Non-pigmented ciliary epithelial cell (primary cell): Measurements from ENCODE around the gene AKAP6.

ENCODE experiments used
- DNase-seq: peaks from one replicate; pipeline ENCODE4 v3.0.0-alpha.2; 2010; ENCODE audit warnings: low read depth

The AKAP6 gene

GRCh38 chr14:32534145-32534544 is 205.0 kb downstream of the AKAP6 start:
- DNase-seq = no peak

- no peak for DNase-seq
Measured at GRCh38 chr14:32536175-32536574, 207.1 kb downstream of the AKAP6 start.

GRCh38 chr14:32537166-32537565 is 208.1 kb downstream of the AKAP6 start:
- no peak for DNase-seq

GRCh38 chr14:32542507-32542906 is 213.4 kb downstream of the AKAP6 start:
- DNase-seq = no peak

GRCh38 chr14:32545095-32545494 is 216.0 kb downstream of the AKAP6 start:
- no peak for DNase-seq

GRCh38 chr14:32545506-32546210 is 216.6 kb downstream of the AKAP6 start:
- no peak for DNase-seq

- no peak for DNase-seq
Measured at GRCh38 chr14:32546246-32546645, 217.1 kb downstream of the AKAP6 start.

GRCh38 chr14:32552766-32553165 is 223.7 kb downstream of the AKAP6 start:
- no peak for DNase-seq

- no peak for DNase-seq
Measured at GRCh38 chr14:32559048-32559447, 229.9 kb downstream of the AKAP6 start.

- no peak for DNase-seq
Measured at GRCh38 chr14:32559590-32559989, 230.5 kb downstream of the AKAP6 start.

GRCh38 chr14:32560209-32560857 is 231.2 kb downstream of the AKAP6 start:
- peak; percentile 52 for DNase-seq

GRCh38 chr14:32561520-32561919 is 232.4 kb downstream of the AKAP6 start:
- peak; percentile 28 for DNase-seq

GRCh38 chr14:32564596-32564995 is 235.5 kb downstream of the AKAP6 start:
- peak; percentile 14 for DNase-seq

GRCh38 chr14:32565256-32565655 is 236.2 kb downstream of the AKAP6 start:
- no peak for DNase-seq

- peak; percentile 20 for DNase-seq
Measured at GRCh38 chr14:32567543-32568384, 238.7 kb downstream of the AKAP6 start.

- DNase-seq = no peak
Measured at GRCh38 chr14:32571551-32571950, 242.5 kb downstream of the AKAP6 start.

- DNase-seq = no peak
Measured at GRCh38 chr14:32571995-32572866, 243.1 kb downstream of the AKAP6 start.

GRCh38 chr14:32572867-32573150 is 243.7 kb downstream of the AKAP6 start:
- no peak for DNase-seq

GRCh38 chr14:32574269-32574668 is 245.2 kb downstream of the AKAP6 start:
- no peak for DNase-seq

- no peak for DNase-seq
Measured at GRCh38 chr14:32576088-32576795, 247.1 kb downstream of the AKAP6 start.

GRCh38 chr14:32576977-32577376 is 247.9 kb downstream of the AKAP6 start:
- no peak for DNase-seq
